ENCODE results near the gene GREB1L.

Gene GREB1L

GRCh38 chr18:21391074-21391673 is 149.1 kb downstream of the GREB1L start:
- no peak for TF ChIP-seq CTCF (IDR thresholded peaks at IDR 0.05; ENCODE audit: low read length)
- TF ChIP-seq EZH2 (IDR thresholded peaks at IDR 0.05; ENCODE audit: borderline replicate concordance, low read length): no peak
- H2AFZ ChIP-seq (ENCODE audit: low read length): no peak overlapping the region
- H3K4me3 ChIP-seq (ENCODE audit: low read depth, low read length, poor library complexity, severe bottlenecking): no peak overlapping the region
- no peak overlapping the region for H3K4me2 ChIP-seq (ENCODE audit: low read length)
- no peak overlapping the region for H3K27ac ChIP-seq (ENCODE audit: low read depth, low read length, poor library complexity, severe bottlenecking)
- H3K27me3 ChIP-seq (ENCODE audit: insufficient read depth, low read length): no peaks in the 10 kb centered on the region
- H3K79me2 ChIP-seq (ENCODE audit: insufficient read depth, low read length): no peaks in the 10 kb centered on the region
- H3K9ac ChIP-seq (ENCODE audit: low read length): no peak overlapping the region
- no peaks in the 10 kb centered on the region for H4K20me1 ChIP-seq (ENCODE audit: insufficient read depth, low read length)
- H3K36me3 ChIP-seq (ENCODE audit: insufficient read depth, low read length): no peaks in the 10 kb centered on the region
- no peaks in the 10 kb centered on the region for H3K4me1 ChIP-seq (ENCODE audit: insufficient read depth, low read length, severe bottlenecking)
- H3K9me3 ChIP-seq (ENCODE audit: low read length): no peaks in the 10 kb centered on the region
- H3F3A ChIP-seq (ENCODE audit: insufficient read depth, low read length): no peaks in the 10 kb centered on the region
- no peaks in the 10 kb centered on the region for H3K9me2 ChIP-seq (ENCODE audit: low read depth, low read length)

- no peaks in the 10 kb centered on the region for H3K36me3 ChIP-seq (ENCODE audit: insufficient read depth, low read length)
- H3K4me2 ChIP-seq (ENCODE audit: low read length): no peak overlapping the region
- TF ChIP-seq EZH2 (IDR thresholded peaks at IDR 0.05; ENCODE audit: borderline replicate concordance, low read length) (no peak), CTCF (IDR thresholded peaks at IDR 0.05; ENCODE audit: low read length) (no peak)
- H3K27ac ChIP-seq (ENCODE audit: low read depth, low read length, poor library complexity, severe bottlenecking): no peak overlapping the region
- no peaks in the 10 kb centered on the region for H3K27me3 ChIP-seq (ENCODE audit: insufficient read depth, low read length)
- H3K9me2 ChIP-seq (ENCODE audit: low read depth, low read length): no peaks in the 10 kb centered on the region
- H3K4me1 ChIP-seq (ENCODE audit: insufficient read depth, low read length, severe bottlenecking): no peaks in the 10 kb centered on the region
- no peaks in the 10 kb centered on the region for H3K9me3 ChIP-seq (ENCODE audit: low read length)
- H3K4me3 ChIP-seq (ENCODE audit: low read depth, low read length, poor library complexity, severe bottlenecking): no peak overlapping the region
- no peaks in the 10 kb centered on the region for H3K79me2 ChIP-seq (ENCODE audit: insufficient read depth, low read length)
- H3F3A ChIP-seq (ENCODE audit: insufficient read depth, low read length): no peaks in the 10 kb centered on the region
- H3K9ac ChIP-seq (ENCODE audit: low read length): no peak overlapping the region
- no peak overlapping the region for H2AFZ ChIP-seq (ENCODE audit: low read length)
- H4K20me1 ChIP-seq (ENCODE audit: insufficient read depth, low read length): no peaks in the 10 kb centered on the region
These were observed 152.0 kb downstream of the GREB1L start for GRCh38 chr18:21393986-21394385.

GRCh38 chr18:21398121-21398520 is 156.1 kb downstream of the GREB1L start:
- no peaks in the 10 kb centered on the region for H3K79me2 ChIP-seq (ENCODE audit: insufficient read depth, low read length)
- no peaks in the 10 kb centered on the region for H3K9me2 ChIP-seq (ENCODE audit: low read depth, low read length)
- H3K27ac ChIP-seq (ENCODE audit: low read depth, low read length, poor library complexity, severe bottlenecking): no peak overlapping the region
- TF ChIP-seq EZH2 (IDR thresholded peaks at IDR 0.05; ENCODE audit: borderline replicate concordance, low read length) (no peak), CTCF (IDR thresholded peaks at IDR 0.05; ENCODE audit: low read length) (no peak)
- no peak overlapping the region for H3K4me3 ChIP-seq (ENCODE audit: low read depth, low read length, poor library complexity, severe bottlenecking)
- H3K36me3 ChIP-seq (ENCODE audit: insufficient read depth, low read length): no peaks in the 10 kb centered on the region
- H3K9me3 ChIP-seq (ENCODE audit: low read length): no peaks in the 10 kb centered on the region
- H3K4me2 ChIP-seq (ENCODE audit: low read length): no peak overlapping the region
- H3K27me3 ChIP-seq (ENCODE audit: insufficient read depth, low read length): no peaks in the 10 kb centered on the region
- H4K20me1 ChIP-seq (ENCODE audit: insufficient read depth, low read length): no peaks in the 10 kb centered on the region
- no peaks in the 10 kb centered on the region for H3K4me1 ChIP-seq (ENCODE audit: insufficient read depth, low read length, severe bottlenecking)
- H2AFZ ChIP-seq (ENCODE audit: low read length): no peak overlapping the region
- H3K9ac ChIP-seq (ENCODE audit: low read length): no peak overlapping the region
- H3F3A ChIP-seq (ENCODE audit: insufficient read depth, low read length): no peaks in the 10 kb centered on the region
